IMR-90 (cell line): Measurements from ENCODE around the gene PCBP1. TPM values are rescaled to one million over a fixed set of nuclear protein-coding genes. Genes with fewer than 3 reads are reported as not detected.
A peak's percentile ranks its signal among the peaks of the same experiment; 100 is the strongest.

Experiments used
- ATAC-seq: fragments of 200-7000 bp; cut with Tn5 transposase; 2 replicates; pipeline ENCODE4 v1.9.1; 2020; ENCODE audit warnings: low read depth, mild to moderate bottlenecking, moderate library complexity
- BruUV-seq: library from RNA; stranded (reverse); fragments of 400-500 nt; replicated peaks from 2 replicates; lab custom pipeline; 2021; lab: Mats Ljungman, UMichigan
- CTCF ChIA-PET: fragments of 300-600 bp; formaldehyde crosslinking; extraction: SDS; loops from one replicate; lab custom pipeline; 2021; ENCODE audit warnings: antibody characterized with exemption; lab: Yijun Ruan, JAX
- POLR2A ChIA-PET: fragments of 300-600 bp; sonication (Branson Sonifier 250); formaldehyde crosslinking; loops from one replicate; lab custom pipeline; 2022; ENCODE audit warnings: antibody characterized with exemption; ENCODE audit not compliant: unreplicated experiment; lab: Charles Lee
- DNase-seq: peaks from one replicate; pipeline ENCODE4 v3.0.0; 2013
- H2AFZ ChIP-seq: replicated peaks from 2 replicates; pipeline ENCODE3; 2013; ENCODE audit warnings: low read length, mild to moderate bottlenecking; ENCODE audit not compliant: poor library complexity
- H2AK5ac ChIP-seq: 2 replicates; pipeline ENCODE4 v1.6.1; 2013; ENCODE audit warnings: low read depth, low read length, inconsistent platforms
- H2AK9ac ChIP-seq: replicated peaks from 2 replicates; pipeline ENCODE3; 2013; ENCODE audit warnings: mild to moderate bottlenecking, low read depth, low read length, moderate library complexity; ENCODE audit not compliant: poor library complexity
- H2BK120ac ChIP-seq: 2 replicates; pipeline ENCODE4 v1.6.1; 2013; ENCODE audit warnings: low read depth, low read length, inconsistent platforms
- H2BK15ac ChIP-seq: 3 replicates; pipeline ENCODE4 v1.6.1; 2013; ENCODE audit warnings: low read depth, low read length, inconsistent platforms
- H2BK20ac ChIP-seq: 2 replicates; pipeline ENCODE4 v1.6.1; 2013; ENCODE audit warnings: low read depth, mild to moderate bottlenecking, inconsistent platforms, low read length, moderate library complexity
- H2BK5ac ChIP-seq: 2 replicates; pipeline ENCODE4 v1.6.1; 2013; ENCODE audit warnings: mild to moderate bottlenecking, low read depth, low read length, inconsistent platforms; ENCODE audit not compliant: poor library complexity, severe bottlenecking
- H3K14ac ChIP-seq: replicated peaks from 2 replicates; pipeline ENCODE4 v1.6.1; 2013; ENCODE audit warnings: low read depth, low read length, inconsistent platforms
- H3K18ac ChIP-seq: 2 replicates; pipeline ENCODE4 v1.6.1; 2013; ENCODE audit warnings: low read depth, low read length, control low read depth
- H3K23ac ChIP-seq: 2 replicates; pipeline ENCODE4 v1.6.1; 2013; ENCODE audit warnings: low read depth, low read length, inconsistent platforms
- H3K27ac ChIP-seq: 2 replicates; pipeline ENCODE4 v1.5.1; 2013; ENCODE audit warnings: mild to moderate bottlenecking, control low read depth, low read length; ENCODE audit not compliant: insufficient read depth
- H3K27me3 ChIP-seq: 2 replicates; pipeline ENCODE4 v1.6.1; 2013; ENCODE audit warnings: low read length; ENCODE audit not compliant: control insufficient read depth, insufficient read depth
- H3K36me3 ChIP-seq: 2 replicates; pipeline ENCODE4 v1.6.1; 2013; ENCODE audit warnings: low read length, mixed read lengths; ENCODE audit not compliant: control insufficient read depth, insufficient read depth
- H3K4ac ChIP-seq: 2 replicates; pipeline ENCODE4 v1.6.1; 2013; ENCODE audit warnings: low read depth, low read length, inconsistent platforms
- H3K4me1 ChIP-seq: 2 replicates; pipeline ENCODE4 v1.6.1; 2013; ENCODE audit warnings: low read length, mixed read lengths; ENCODE audit not compliant: control insufficient read depth, insufficient read depth
- H3K4me2 ChIP-seq: 2 replicates; pipeline ENCODE4 v1.6.1; 2013; ENCODE audit warnings: low read depth, mild to moderate bottlenecking, control low read depth, low read length, moderate library complexity
- H3K4me3 ChIP-seq: 2 replicates; pipeline ENCODE4 v1.5.1; 2013; ENCODE audit warnings: low read depth, mild to moderate bottlenecking, control low read depth, low read length, moderate library complexity; ENCODE audit not compliant: insufficient read depth
- H3K56ac ChIP-seq: 2 replicates; pipeline ENCODE4 v1.6.1; 2013; ENCODE audit warnings: low read length, inconsistent platforms; ENCODE audit not compliant: insufficient read depth; ENCODE audit errors: extremely low read depth
- H3K79me1 ChIP-seq, 2 experiments: 2 replicates each; pipeline ENCODE4 v1.6.1; 2013; ENCODE audit warnings: low read length in 2 of 2, inconsistent platforms in 1 of 2, low read depth in 1 of 2
- H3K9ac ChIP-seq: 2 replicates; pipeline ENCODE4 v1.6.1; 2013; ENCODE audit warnings: low read depth, low read length, control low read depth
- H3K9me1 ChIP-seq: 2 replicates; pipeline ENCODE4 v1.6.1; 2013; ENCODE audit warnings: low read length, inconsistent platforms; ENCODE audit not compliant: insufficient read depth
- H3K9me3 ChIP-seq: 2 replicates; pipeline ENCODE4 v1.6.1; 2013; ENCODE audit warnings: low read length; ENCODE audit not compliant: control insufficient read depth, insufficient read depth
- H4K20me1 ChIP-seq: 2 replicates; pipeline ENCODE4 v1.6.1; 2013; ENCODE audit warnings: low read length, inconsistent platforms; ENCODE audit not compliant: insufficient read depth
- H4K5ac ChIP-seq: 2 replicates; pipeline ENCODE4 v1.6.1; 2013; ENCODE audit warnings: mild to moderate bottlenecking, low read depth, low read length, control low read depth
- H4K8ac ChIP-seq, 2 experiments: 2 replicates each; pipeline ENCODE4 v1.6.1; 2013; ENCODE audit warnings: low read depth in 2 of 2, low read length in 2 of 2, control low read depth in 1 of 2, inconsistent platforms in 1 of 2
- H4K91ac ChIP-seq: 2 replicates; pipeline ENCODE4 v1.6.1; 2013; ENCODE audit warnings: low read depth, low read length, inconsistent platforms; ENCODE audit not compliant: insufficient read depth
- BHLHE40 ChIP-seq: fragments of 150-350 bp; IDR thresholded peaks from 2 replicates; pipeline ENCODE4 v1.6.1; 2016; ENCODE audit warnings: mild to moderate bottlenecking, low read depth, low read length
- CHD1 ChIP-seq: IDR thresholded peaks from 2 replicates; pipeline ENCODE4 v1.6.1; 2012; ENCODE audit warnings: low read depth, low read length, improper control_type of control experiment
- FOS ChIP-seq: fragments of 150-350 bp; IDR thresholded peaks from 2 replicates; pipeline ENCODE4 v1.6.1; 2016; ENCODE audit warnings: low read depth, low read length
- MAFK ChIP-seq: IDR thresholded peaks from 2 replicates; pipeline ENCODE4 v1.6.1; 2012; ENCODE audit warnings: low read depth, low read length, improper control_type of control experiment
- MAZ ChIP-seq: IDR thresholded peaks from 2 replicates; pipeline ENCODE4 v1.6.1; 2012; ENCODE audit warnings: low read depth, mild to moderate bottlenecking, low read length, improper control_type of control experiment, moderate library complexity, borderline replicate concordance
- MXI1 ChIP-seq: IDR thresholded peaks from 2 replicates; pipeline ENCODE4 v1.6.1; 2012; ENCODE audit warnings: low read depth, mild to moderate bottlenecking, low read length, moderate library complexity, borderline replicate concordance
- POLR2A ChIP-seq: IDR thresholded peaks from 2 replicates; pipeline ENCODE4 v1.6.1; 2012; ENCODE audit warnings: mild to moderate bottlenecking, low read depth, low read length
- RCOR1 ChIP-seq: IDR thresholded peaks from 2 replicates; pipeline ENCODE4 v1.6.1; 2012; ENCODE audit warnings: mild to moderate bottlenecking, low read length, improper control_type of control experiment; ENCODE audit not compliant: insufficient replicate concordance
- WGBS, 2 experiments: methylation state at CpG; one replicate each; pipeline versions ENCODE4 v1.1.5 to v1.1.7; 2013; ENCODE audit warnings: missing lambda C conversion rate in 2 of 2; ENCODE audit not compliant: insufficient read length in 1 of 2; ENCODE audit errors: extremely low coverage in 2 of 2; 5-methylcytosine and 5-hydroxymethylcytosine counted together
- dilution Hi-C: fragments of 300-500 bp; cut with HindIII; formaldehyde crosslinking; loops from one replicate; pipeline ENCODE4 v1.14.3; 2018; ENCODE audit warnings: low sequenced_read_pairs; ENCODE audit not compliant: unreplicated experiment
- in situ Hi-C: fragments of 300-500 bp; cut with MboI; formaldehyde crosslinking; loops from 3 replicates; pipeline ENCODE4 v1.14.3; 2019; ENCODE audit warnings: low sequenced_read_pairs, inconsistent platforms, mixed read lengths
- intact Hi-C: fragments of 100-400 bp; cut with micrococcal nuclease; formaldehyde crosslinking; loops from 2 replicates; pipeline ENCODE4 v1.10.0; 2022
- polyA plus RNA-seq, 3 experiments: library from polyadenylated mRNA; depleted of rRNA; stranded (reverse); fragments of >200 nt; gene quantifications; 2 replicates each; pipeline ENCODE4 v1.2.3, GENCODE V29; 2012; ENCODE audit warnings: low replicate concordance in 1 of 3
- total RNA-seq: library from RNA; depleted of rRNA; stranded (reverse); fragments of >200 nt; gene quantifications from 2 replicates; pipeline ENCODE4 v1.2.3, GENCODE V29; 2012

Gene PCBP1
- total and polyA plus RNA-seq, 2 of the 4 experiments (the other 2 are of a cell fraction), result 33.7 to 166 TPM

DNA sequence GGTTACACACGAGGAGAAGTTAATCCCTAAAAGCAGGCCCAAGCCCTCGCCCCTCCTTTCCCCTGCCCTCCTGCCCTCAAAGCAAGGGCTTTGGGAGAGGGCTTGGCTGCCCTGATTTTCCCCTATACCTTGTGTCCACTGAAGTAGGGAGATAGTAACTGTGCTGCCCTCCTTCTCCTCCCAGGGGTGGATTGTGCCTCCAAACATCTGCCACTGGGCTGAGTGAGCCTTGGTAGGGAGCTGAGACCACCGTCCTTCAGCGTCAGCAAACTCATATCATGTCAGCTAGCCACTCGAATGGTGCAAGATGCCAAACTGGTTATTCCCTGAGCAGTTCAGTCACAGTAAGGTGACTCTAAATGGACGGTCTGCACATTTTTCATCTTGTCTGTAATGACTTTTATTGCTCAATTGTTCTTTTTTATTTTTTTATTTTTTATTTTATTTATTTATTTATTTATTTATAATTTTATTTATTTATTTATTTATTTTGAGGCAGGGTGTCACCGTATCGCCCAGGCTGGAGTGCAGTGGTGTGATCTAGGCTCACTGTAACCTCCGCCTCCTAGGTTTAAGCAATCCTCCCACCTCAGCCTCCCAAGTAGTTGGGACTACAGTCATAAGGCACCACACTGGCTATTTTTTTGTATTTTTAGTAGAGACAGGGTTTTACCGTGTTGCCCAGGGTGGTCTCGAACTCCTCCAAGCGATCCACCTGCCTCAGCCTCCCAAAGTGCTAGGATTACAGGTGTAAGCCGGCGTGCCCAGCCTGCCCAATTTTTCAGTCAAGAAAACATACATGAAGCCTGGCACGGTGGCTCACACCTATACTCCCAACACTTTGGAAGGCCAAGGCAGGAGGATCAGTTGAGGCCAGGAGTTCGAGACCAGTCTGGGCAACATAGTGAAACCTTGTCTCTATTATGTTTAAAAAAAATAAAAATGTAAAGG lies 8.7 kb downstream of the PCBP1 start:
- ChIA-PET POLR2A (interaction anchor here (1.0 to 1.1 kb wide), 2 partner anchors 8 to 37 kb away, joined by 3 read pairs; no protein-coding TSS in a partner anchor), CTCF (no interaction called here)
- DNase-seq (no peak), ATAC-seq (no peak)
- BruUV-seq, result no TSS peak
- Histone ChIP-seq H3K9me3 (no peaks in the 10 kb centered on the region), H2BK15ac (peak overlapping the region; percentile 69; the same call in 2 of the 3 replicates), H2BK20ac (peak overlapping the region; percentile 45), H2AK5ac (peak overlapping the region; percentile 89), H4K20me1 (no peaks in the 10 kb centered on the region), H3K36me3 (no peaks in the 10 kb centered on the region), H3K9me1 (peaks cover 10% of the 10 kb centered on the region), H3K4me1 (peaks cover 12% of the 10 kb centered on the region), H2AFZ (peak overlapping the region; percentile 76), H3K18ac (peak overlapping the region; percentile 70), H3K27ac (peak overlapping the region; percentile 84; the same call in 1 of the 2 replicates), H4K5ac (peak overlapping the region; percentile 96), H4K91ac (peak overlapping the region; percentile 84), H3K79me1 (peaks cover 4 to 29% of the 10 kb centered on the region in 2 experiments; a peak in 2 of 4 replicates), H2BK5ac (peak overlapping the region; percentile 80), H2BK120ac (peak overlapping the region; percentile 66; the same call in 1 of the 2 replicates), H3K4me2 (no peak overlapping the region), H4K8ac (peak overlapping the region; percentile 91), H2AK9ac (peak overlapping the region; percentile 47), H3K23ac (peak overlapping the region; percentile 74; the same call in 1 of the 2 replicates), H3K27me3 (no peaks in the 10 kb centered on the region), H3K9ac (no peak overlapping the region), H3K56ac (no peak overlapping the region), H3K14ac (peak overlapping the region; percentile 49), H3K4ac (peak overlapping the region; percentile 73), H3K4me3 (no peak overlapping the region)
- dilution Hi-C loops (no loop called here), intact Hi-C loops (loop anchor here (2.0 kb wide), 1 partner anchor 17 kb away; no protein-coding TSS in a partner anchor), in situ Hi-C loops (no loop called here)
- TF ChIP-seq BHLHE40 (no peak), FOS (no peak), MXI1 (no peak), MAFK (no peak), CHD1 (no peak), MAZ (no peak), POLR2A (no peak), RCOR1 (no peak)
- 93% methylated on average over 3 of the region's 16 CpGs; no CpG with 5 or more reads in 1 of the 2 experiments for WGBS, 2 experiments
